ENCODE measurements around the gene HSF5. TPM values are rescaled to one million over a fixed set of nuclear protein-coding genes. Genes with fewer than 3 reads are reported as not detected.
A peak's percentile ranks its signal among the peaks of the same experiment; 100 is the strongest.

The HSF5 gene
- total RNA-seq, 1 experiment from 2014 or later, result not detected

- H3K4me2 ChIP-seq (ENCODE audit: insufficient read depth, insufficient read length, low read length), result no peak overlapping the region
Measured at GRCh38 chr17:58376472-58377000, 111.7 kb downstream of the HSF5 start.

More at GRCh38 chr17:58376472-58377000, 111.7 kb downstream of the HSF5 start:
- Histone ChIP-seq H3K23me2 (ENCODE audit: insufficient read length, low read depth, low read length, poor library complexity, severe bottlenecking) (no peaks in the 10 kb centered on the region), H2AFZ (ENCODE audit: low read length) (no peak overlapping the region), H3K79me1 (ENCODE audit: insufficient read depth, low read depth, low read length, poor library complexity, severe bottlenecking) (no peaks in the 10 kb centered on the region), H3K27me3 (ENCODE audit: insufficient read depth, low read length) (no peaks in the 10 kb centered on the region), H2BK120ac (ENCODE audit: low read depth, low read length, poor library complexity, severe bottlenecking) (no peak overlapping the region), H3K4ac (ENCODE audit: low read depth, low read length) (no peak overlapping the region), H2BK20ac (ENCODE audit: low read depth, low read length, poor library complexity, severe bottlenecking) (no peak overlapping the region), H4K8ac (replicated peaks; ENCODE audit: insufficient read length, low read depth, low read length) (no peak overlapping the region), H3K4me1 (ENCODE audit: insufficient read depth, low read length) (peaks cover 11% of the 10 kb centered on the region; the same call in 1 of the 2 replicates), H2BK5ac (ENCODE audit: insufficient read length, low read length) (no peak overlapping the region), H3K9ac (ENCODE audit: extremely low read depth, insufficient read length, low read length) (no peak overlapping the region), H2BK12ac (ENCODE audit: insufficient read length, low read depth, low read length) (no peak overlapping the region), H3K79me2 (ENCODE audit: insufficient read depth, low read length) (no peaks in the 10 kb centered on the region), H4K20me1 (ENCODE audit: control insufficient read depth, insufficient read depth, insufficient read length) (no peaks in the 10 kb centered on the region), H3K56ac (ENCODE audit: insufficient read length, low read depth, low read length) (no peak overlapping the region), H2BK15ac (ENCODE audit: low read depth, low read length) (no peak overlapping the region), H3K9me3 (ENCODE audit: control insufficient read depth, low read depth, low read length) (no peaks in the 10 kb centered on the region), H4K5ac (ENCODE audit: insufficient read length, low read depth, low read length) (no peak overlapping the region), H4K91ac (ENCODE audit: insufficient read length, low read depth, low read length) (no peak overlapping the region), H2AK5ac (ENCODE audit: insufficient read length, low read length) (no peak overlapping the region), H3T11ph (ENCODE audit: low read length) (no peak overlapping the region), H3K14ac (ENCODE audit: insufficient read depth, low read length) (no peak overlapping the region), H3K27ac (ENCODE audit: insufficient read length, low read depth, low read length) (no peak overlapping the region), H3K23ac (ENCODE audit: insufficient read length, low read depth, low read length) (no peak overlapping the region), H3K18ac (ENCODE audit: insufficient read length, low read depth, low read length) (no peak overlapping the region)
- Mint-ChIP-seq H3K4me1 (peaks cover 36 to 37% of the 10 kb centered on the region in 2 experiments), H3K27ac (no peak overlapping the region), H3K9me3 (no peaks in the 10 kb centered on the region), H3K36me3 (ENCODE audit: insufficient read depth in 1 of 3, low read depth in 3 of 3) (no peaks in the 10 kb centered on the region), H3K4me3 (no peak overlapping the region), H3K27me3 (ENCODE audit: low read depth) (peaks cover 4% of the 10 kb centered on the region; the same call in 1 of the 2 replicates)
- TF ChIP-seq, protein P1, sequence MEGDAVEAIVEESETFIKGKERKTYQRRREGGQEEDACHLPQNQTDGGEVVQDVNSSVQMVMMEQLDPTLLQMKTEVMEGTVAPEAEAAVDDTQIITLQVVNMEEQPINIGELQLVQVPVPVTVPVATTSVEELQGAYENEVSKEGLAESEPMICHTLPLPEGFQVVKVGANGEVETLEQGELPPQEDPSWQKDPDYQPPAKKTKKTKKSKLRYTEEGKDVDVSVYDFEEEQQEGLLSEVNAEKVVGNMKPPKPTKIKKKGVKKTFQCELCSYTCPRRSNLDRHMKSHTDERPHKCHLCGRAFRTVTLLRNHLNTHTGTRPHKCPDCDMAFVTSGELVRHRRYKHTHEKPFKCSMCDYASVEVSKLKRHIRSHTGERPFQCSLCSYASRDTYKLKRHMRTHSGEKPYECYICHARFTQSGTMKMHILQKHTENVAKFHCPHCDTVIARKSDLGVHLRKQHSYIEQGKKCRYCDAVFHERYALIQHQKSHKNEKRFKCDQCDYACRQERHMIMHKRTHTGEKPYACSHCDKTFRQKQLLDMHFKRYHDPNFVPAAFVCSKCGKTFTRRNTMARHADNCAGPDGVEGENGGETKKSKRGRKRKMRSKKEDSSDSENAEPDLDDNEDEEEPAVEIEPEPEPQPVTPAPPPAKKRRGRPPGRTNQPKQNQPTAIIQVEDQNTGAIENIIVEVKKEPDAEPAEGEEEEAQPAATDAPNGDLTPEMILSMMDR (conservative IDR thresholded peaks at IDR 0.05), result no peak
- DNase-seq, result peak; percentile 54
- no CpG with 5 or more reads among the region's 4 CpGs for WGBS (ENCODE audit: extremely low coverage, insufficient read length, low lambda C conversion rate)

All from H9 (cell line).